SH-SY5Y (cell line): ENCODE data around the gene COPS9.

Source experiments
- GATA2 ChIP-seq: IDR thresholded peaks from 2 replicates; pipeline ENCODE4 v1.6.1; 2011; ENCODE audit warnings: mild to moderate bottlenecking, low read depth, low read length
- GATA3 ChIP-seq: IDR thresholded peaks from 2 replicates; pipeline ENCODE4 v1.6.1; 2011; ENCODE audit warnings: low read depth, mild to moderate bottlenecking, low read length, moderate library complexity

DNA sequence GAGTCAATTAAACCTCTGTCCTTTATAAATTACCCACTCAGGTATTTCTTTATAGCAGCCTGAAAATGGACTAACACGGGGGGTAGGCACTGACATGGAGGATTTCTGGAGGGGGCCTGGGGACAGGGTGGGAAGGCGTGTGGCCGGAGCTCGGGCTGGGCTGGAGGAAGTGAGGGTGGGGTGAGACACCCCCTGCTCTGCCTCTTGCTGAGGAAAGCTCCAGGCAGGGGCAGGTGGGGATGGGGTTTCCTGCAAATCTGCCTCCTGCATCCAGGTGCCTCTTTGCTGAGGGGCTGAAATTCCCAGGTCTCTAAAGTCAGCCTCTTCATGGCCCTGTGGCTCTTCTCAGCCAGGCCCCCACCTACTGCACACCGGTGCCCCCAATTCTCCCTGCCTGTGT is 30.1 kb upstream of the COPS9 start:
- TF ChIP-seq GATA3 (no peak), GATA2 (no peak)
